GM19240 (cell line): ENCODE measurements around the gene EDIL3.
"Not testable (repeated sequence)": the region's sequence is repeated elsewhere in the genome, so short reads cannot be mapped to it uniquely, and the experiment has no call there.

ENCODE experiments used
- DNase-seq: peaks from one replicate; pipeline ENCODE4 v3.0.0; 2011; ENCODE audit warnings: low spot score; ENCODE audit not compliant: insufficient read length

Gene EDIL3

GRCh38 chr5:84085387-84086041, 299.2 kb downstream of the EDIL3 start:
- DNase-seq, result no peak

- no peak for DNase-seq
These were observed 303.8 kb downstream of the EDIL3 start for GRCh38 chr5:84080908-84081307.

GRCh38 chr5:84072339-84072738, 312.3 kb downstream of the EDIL3 start:
- no peak for DNase-seq

- DNase-seq, result no peak
These were observed 315.0 kb downstream of the EDIL3 start for GRCh38 chr5:84069608-84070179.

GRCh38 chr5:84063041-84063440, 321.6 kb downstream of the EDIL3 start:
- no peak for DNase-seq

- no peak for DNase-seq
These were observed 325.0 kb downstream of the EDIL3 start for GRCh38 chr5:84059672-84060071.

- no peak for DNase-seq
These were observed 326.1 kb downstream of the EDIL3 start for GRCh38 chr5:84058561-84058960.

- no peak for DNase-seq
These were observed 327.5 kb downstream of the EDIL3 start for GRCh38 chr5:84057211-84057610.

GRCh38 chr5:84045964-84046363, 338.7 kb downstream of the EDIL3 start:
- DNase-seq, result no peak

GRCh38 chr5:84036842-84037241, 347.8 kb downstream of the EDIL3 start:
- DNase-seq, result no peak

GRCh38 chr5:84032324-84032723, 352.4 kb downstream of the EDIL3 start:
- DNase-seq, result no peak

GRCh38 chr5:84028093-84028492, 356.6 kb downstream of the EDIL3 start:
- DNase-seq, result no peak

- not testable (repeated sequence) for DNase-seq
These were observed 366.2 kb downstream of the EDIL3 start for GRCh38 chr5:84018521-84018920.

- no peak for DNase-seq
These were observed 367.0 kb downstream of the EDIL3 start for GRCh38 chr5:84017523-84018172.

- DNase-seq, result no peak
These were observed 368.6 kb downstream of the EDIL3 start for GRCh38 chr5:84016085-84016484.

GRCh38 chr5:84014966-84015365, 369.7 kb downstream of the EDIL3 start:
- no peak for DNase-seq

- no peak for DNase-seq
These were observed 390.9 kb downstream of the EDIL3 start for GRCh38 chr5:83993803-83994202.

GRCh38 chr5:83991566-83992224, 393.0 kb downstream of the EDIL3 start:
- DNase-seq, result no peak

- no peak for DNase-seq
These were observed 396.4 kb downstream of the EDIL3 start for GRCh38 chr5:83988293-83988685.

GRCh38 chr5:83987513-83988292, 397.0 kb downstream of the EDIL3 start:
- no peak for DNase-seq

- no peak for DNase-seq
These were observed 400.8 kb downstream of the EDIL3 start for GRCh38 chr5:83983852-83984251.
